Measurements from ENCODE around the gene ELF2.

GRCh38 chr4:139177049-139177868 lies at the start of gene ELF2:
- TF ChIP-seq CTCF (IDR thresholded peaks at IDR 0.05) (no peak), TCF7L2 (IDR thresholded peaks at IDR 0.05; ENCODE audit: low read depth, low read length) (no peak), POLR2AphosphoS5 (IDR thresholded peaks at IDR 0.05; ENCODE audit: low read depth, low read length) (no peak), SIN3A (IDR thresholded peaks at IDR 0.05; ENCODE audit: borderline replicate concordance, insufficient read depth, low read depth, low read length) (0 out of 2 replicates have a peak, but pooled peaks have one; percentile 58), REST (IDR thresholded peaks at IDR 0.05; ENCODE audit: insufficient read depth in 1 of 2, low read depth in 2 of 2, low read length in 1 of 2) (no peak)

Measured in Panc1 (cell line).